ENCODE data around the gene RHBDL1. TPM values are rescaled to one million over a fixed set of nuclear protein-coding genes. Genes with fewer than 3 reads are reported as not detected.

Gene RHBDL1
- total RNA-seq, 1 donor from 2014 or later: 0.88 TPM

DNA sequence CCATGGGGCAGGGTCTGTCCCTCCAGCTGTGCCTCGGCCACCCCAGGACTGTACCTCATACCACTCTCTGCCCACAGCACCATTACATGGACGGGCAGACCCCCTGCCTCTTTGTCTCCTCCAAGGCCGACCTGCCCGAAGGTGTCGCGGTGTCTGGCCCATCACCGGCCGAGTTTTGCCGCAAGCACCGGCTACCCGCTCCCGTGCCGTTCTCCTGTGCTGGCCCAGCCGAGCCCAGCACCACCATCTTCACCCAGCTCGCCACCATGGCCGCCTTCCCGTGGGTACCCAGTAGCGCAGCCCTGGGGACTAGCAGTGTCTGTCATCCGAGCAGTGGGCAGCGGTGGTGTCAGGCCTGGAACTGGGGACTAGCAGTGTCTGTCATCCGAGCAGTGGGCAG, 2.6 kb upstream of the RHBDL1 start:
- no peaks in the 10 kb centered on the region for H3K36me3 ChIP-seq (ENCODE audit: control insufficient read depth, insufficient read depth, low read length)
- DNase-seq (ENCODE audit: low read depth): no peak
- no peak overlapping the region for H3K4me3 ChIP-seq (ENCODE audit: low read depth, low read length)
- H3K27me3 ChIP-seq (ENCODE audit: control insufficient read depth, insufficient read depth, low read length): peaks cover 20% of the 10 kb centered on the region
- TF ChIP-seq, protein P1, sequence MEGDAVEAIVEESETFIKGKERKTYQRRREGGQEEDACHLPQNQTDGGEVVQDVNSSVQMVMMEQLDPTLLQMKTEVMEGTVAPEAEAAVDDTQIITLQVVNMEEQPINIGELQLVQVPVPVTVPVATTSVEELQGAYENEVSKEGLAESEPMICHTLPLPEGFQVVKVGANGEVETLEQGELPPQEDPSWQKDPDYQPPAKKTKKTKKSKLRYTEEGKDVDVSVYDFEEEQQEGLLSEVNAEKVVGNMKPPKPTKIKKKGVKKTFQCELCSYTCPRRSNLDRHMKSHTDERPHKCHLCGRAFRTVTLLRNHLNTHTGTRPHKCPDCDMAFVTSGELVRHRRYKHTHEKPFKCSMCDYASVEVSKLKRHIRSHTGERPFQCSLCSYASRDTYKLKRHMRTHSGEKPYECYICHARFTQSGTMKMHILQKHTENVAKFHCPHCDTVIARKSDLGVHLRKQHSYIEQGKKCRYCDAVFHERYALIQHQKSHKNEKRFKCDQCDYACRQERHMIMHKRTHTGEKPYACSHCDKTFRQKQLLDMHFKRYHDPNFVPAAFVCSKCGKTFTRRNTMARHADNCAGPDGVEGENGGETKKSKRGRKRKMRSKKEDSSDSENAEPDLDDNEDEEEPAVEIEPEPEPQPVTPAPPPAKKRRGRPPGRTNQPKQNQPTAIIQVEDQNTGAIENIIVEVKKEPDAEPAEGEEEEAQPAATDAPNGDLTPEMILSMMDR (IDR thresholded peaks at IDR 0.05; ENCODE audit: insufficient read depth, low read length, poor library complexity, severe bottlenecking): no peak

DNA sequence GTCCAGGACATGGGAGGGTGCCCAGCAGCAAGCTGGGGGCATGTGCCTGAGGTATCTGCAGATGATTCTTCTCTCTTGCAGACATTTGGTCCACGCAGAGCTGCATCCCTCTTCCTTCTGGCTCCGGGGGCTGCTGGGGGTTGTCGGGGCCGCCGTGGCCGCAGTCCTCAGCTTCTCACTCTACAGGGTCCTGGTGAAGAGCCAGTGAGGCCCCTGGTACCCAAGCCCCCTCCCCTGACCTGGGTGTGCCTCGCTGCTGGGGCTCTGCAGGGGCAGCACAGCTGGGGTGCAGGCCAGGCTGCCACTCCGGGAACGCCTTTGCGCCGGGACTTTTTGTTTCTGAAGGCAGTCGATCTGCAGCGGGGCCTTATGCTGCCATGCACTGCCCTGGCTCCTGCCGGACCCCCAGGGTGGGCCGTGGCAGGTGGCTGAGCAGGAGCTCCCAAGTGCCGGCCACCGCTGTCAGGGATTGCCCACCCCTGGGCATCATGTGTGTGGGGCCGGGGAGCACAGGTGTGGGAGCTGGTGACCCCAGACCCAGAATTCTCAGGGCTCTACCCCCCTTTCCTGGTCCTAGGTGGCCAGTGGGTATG, 2.0 kb upstream of the RHBDL1 start:
- Histone ChIP-seq H3K36me3 (ENCODE audit: control insufficient read depth, insufficient read depth, low read length) (no peaks in the 10 kb centered on the region), H3K4me3 (ENCODE audit: low read depth, low read length) (no peak overlapping the region), H3K27me3 (ENCODE audit: control insufficient read depth, insufficient read depth, low read length) (peaks cover 21% of the 10 kb centered on the region)
- DNase-seq (ENCODE audit: low read depth): no peak
- TF ChIP-seq, protein P1 (IDR thresholded peaks at IDR 0.05; ENCODE audit: insufficient read depth, low read length, poor library complexity, severe bottlenecking): no peak

DNA sequence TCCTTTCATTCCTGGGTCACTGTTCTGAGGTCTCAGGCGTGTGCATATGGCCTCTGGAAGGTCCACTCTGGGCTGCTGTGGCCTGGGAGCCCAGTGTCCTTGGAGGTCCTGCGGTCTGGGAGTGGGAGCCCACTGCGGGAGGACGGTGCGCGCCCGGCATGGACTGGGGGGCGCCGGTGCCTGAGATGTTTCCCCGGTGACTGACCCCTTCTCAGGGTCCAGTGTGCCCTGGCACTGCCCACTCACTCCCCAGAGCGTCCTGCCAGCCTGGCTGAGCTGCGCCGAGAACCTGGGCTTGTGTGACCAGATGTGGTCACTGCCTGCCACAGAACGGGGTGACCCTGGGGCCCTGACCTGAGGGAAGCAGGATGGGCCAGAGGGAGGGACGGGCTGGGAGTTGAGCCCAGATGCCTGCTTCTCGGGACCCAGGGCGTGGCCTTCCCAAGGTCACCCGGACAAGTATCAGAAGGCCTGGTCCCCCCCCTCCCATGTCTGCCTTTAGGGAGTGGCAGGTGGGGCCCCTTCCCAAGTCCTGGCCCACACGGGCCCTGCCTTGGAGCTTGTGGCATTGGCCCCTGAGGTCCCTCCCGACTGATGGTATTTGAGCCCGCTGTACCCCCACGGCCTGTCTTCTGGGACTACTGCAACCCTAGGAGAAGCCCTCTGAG, 1.1 kb upstream of the RHBDL1 start:
- Histone ChIP-seq H3K36me3 (ENCODE audit: control insufficient read depth, insufficient read depth, low read length) (no peaks in the 10 kb centered on the region), H3K27me3 (ENCODE audit: control insufficient read depth, insufficient read depth, low read length) (peaks cover 21% of the 10 kb centered on the region), H3K4me3 (ENCODE audit: low read depth, low read length) (no peak overlapping the region)
- DNase-seq (ENCODE audit: low read depth): no peak
- TF ChIP-seq, protein P1 (IDR thresholded peaks at IDR 0.05; ENCODE audit: insufficient read depth, low read length, poor library complexity, severe bottlenecking): no peak

GRCh38 chr16:675884-676564, 553 bp downstream of the RHBDL1 start:
- Histone ChIP-seq H3K4me3 (ENCODE audit: low read depth, low read length) (peak overlapping the region; percentile 22), H3K27me3 (ENCODE audit: control insufficient read depth, insufficient read depth, low read length) (peaks cover 21% of the 10 kb centered on the region), H3K36me3 (ENCODE audit: control insufficient read depth, insufficient read depth, low read length) (no peaks in the 10 kb centered on the region)
- TF ChIP-seq, protein P1 (IDR thresholded peaks at IDR 0.05; ENCODE audit: insufficient read depth, low read length, poor library complexity, severe bottlenecking): no peak
- DNase-seq (ENCODE audit: low read depth): no peak

- Histone ChIP-seq H3K36me3 (ENCODE audit: control insufficient read depth, insufficient read depth, low read length) (no peaks in the 10 kb centered on the region), H3K4me3 (ENCODE audit: low read depth, low read length) (no peak overlapping the region), H3K27me3 (ENCODE audit: control insufficient read depth, insufficient read depth, low read length) (peaks cover 21% of the 10 kb centered on the region)
- no peak for DNase-seq (ENCODE audit: low read depth)
- TF ChIP-seq, protein P1 (IDR thresholded peaks at IDR 0.05; ENCODE audit: insufficient read depth, low read length, poor library complexity, severe bottlenecking): no peak
These were observed 1.1 kb downstream of the RHBDL1 start for GRCh38 chr16:676565-676902.

Measured in kidney epithelial cell (primary cell).